Activated CD4-positive, CD25-positive, alpha-beta regulatory T cell treated with anti-CD3 and anti-CD28 coated beads, Interleukin-2, amount 50 U/mL, for 16 hours (primary cell): ENCODE measurements around the gene PPP2R5A.
"Not testable (repeated sequence)": the region's sequence is repeated elsewhere in the genome, so short reads cannot be mapped to it uniquely, and the experiment has no call there.

Experiments used
- DNase-seq: peaks from one replicate; pipeline ENCODE4 v3.0.0-alpha.2; 2020; ENCODE audit warnings: low read depth, low spot score

The PPP2R5A gene

GRCh38 chr1:212267460-212267859 is 17.8 kb upstream of the PPP2R5A start:
- no peak for DNase-seq

- no peak for DNase-seq
Measured at GRCh38 chr1:212269306-212269705, 15.9 kb upstream of the PPP2R5A start.

GRCh38 chr1:212270564-212270963 is 14.6 kb upstream of the PPP2R5A start:
- DNase-seq: no peak

- DNase-seq: no peak
Measured at GRCh38 chr1:212271234-212271633, 14.0 kb upstream of the PPP2R5A start.

DNA sequence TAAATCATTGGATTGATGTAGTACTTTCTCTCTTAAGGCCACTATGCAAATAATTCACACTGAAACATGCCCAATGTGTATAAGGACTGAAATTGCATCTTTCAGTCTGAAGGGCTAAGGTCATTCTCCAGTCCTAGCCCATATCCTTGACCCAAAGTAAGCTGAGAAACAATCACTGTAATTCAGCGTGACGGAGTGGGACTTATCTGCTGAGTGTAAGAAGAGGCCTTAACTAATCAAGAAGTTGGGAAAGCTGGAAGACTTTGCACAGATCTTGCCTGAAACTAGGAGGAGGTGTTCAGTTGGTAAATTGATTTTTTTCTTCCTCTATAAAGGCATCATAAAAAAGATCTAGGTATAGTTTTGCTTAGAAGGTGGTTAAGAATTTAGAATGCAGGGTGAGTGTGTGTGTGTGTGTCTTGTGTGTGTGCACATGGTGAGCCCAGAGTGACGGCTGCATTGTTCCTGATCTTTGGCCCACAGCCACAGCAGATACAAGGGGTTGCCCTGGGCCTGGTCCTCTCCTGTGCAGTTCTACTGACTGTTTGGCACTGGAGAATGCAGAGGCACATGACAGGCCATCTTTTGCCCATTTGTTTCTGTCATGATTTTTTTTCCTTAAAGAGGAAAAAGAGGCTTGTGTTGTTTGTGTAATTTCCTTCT is 13.3 kb upstream of the PPP2R5A start:
- no peak for DNase-seq

DNA sequence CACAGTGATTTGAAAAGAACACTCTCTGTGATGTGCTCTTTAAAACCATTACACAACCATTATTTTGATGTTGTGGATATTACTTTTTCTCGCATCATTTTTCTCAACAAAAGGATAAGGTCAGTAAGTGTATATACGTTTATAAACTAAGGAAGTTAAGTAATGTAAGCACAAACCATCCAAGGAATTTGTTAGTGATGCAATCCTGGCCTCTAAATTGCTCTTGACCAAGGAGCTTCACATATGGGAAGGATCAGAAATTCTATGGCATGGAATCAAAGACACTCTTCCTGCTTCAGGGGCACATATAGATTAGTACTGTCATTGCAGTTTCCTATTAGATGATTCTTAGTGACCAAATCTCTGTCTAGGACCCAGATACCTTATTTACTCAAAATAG is 3.6 kb upstream of the PPP2R5A start:
- DNase-seq: no peak

DNA sequence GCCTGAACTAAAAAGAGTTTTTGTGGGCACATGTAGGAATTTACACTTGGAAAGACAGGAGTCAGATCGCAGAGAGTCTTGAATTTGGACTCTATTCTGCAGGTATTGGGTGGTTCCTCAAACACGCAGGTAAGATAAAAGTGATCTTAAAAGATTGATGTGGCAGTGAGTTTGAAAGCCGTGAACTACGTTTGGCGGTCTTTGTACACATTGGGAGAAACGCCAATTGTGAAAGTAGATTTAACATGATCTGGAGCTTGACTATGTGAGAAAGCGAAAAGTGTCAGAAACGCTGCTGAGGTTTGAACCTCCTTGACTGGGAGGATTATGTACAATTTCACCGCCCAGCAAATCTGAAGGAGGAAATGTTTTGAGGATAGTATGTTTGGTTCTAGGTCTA is 1.5 kb upstream of the PPP2R5A start:
- no peak for DNase-seq

DNA sequence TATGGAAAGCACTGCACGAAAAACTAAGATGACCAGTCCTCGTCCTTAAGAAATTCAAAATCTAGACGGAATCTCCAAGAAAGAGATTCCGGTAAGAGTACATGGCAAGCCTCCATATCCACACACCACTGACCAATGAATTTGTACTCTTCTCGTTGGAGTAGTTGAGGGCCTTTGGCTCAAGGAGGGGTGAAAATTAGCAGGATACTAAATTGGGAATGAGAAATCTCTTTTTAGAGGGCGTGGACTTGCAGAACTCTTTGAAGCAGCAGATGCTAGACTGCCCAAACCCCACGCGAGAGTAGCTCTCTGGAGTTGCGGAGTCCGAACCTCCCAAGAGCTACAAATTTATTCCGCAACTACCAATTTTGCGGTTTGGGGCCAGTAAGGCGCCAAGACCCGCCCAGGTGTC is 872 bp upstream of the PPP2R5A start:
- no peak for DNase-seq

DNA sequence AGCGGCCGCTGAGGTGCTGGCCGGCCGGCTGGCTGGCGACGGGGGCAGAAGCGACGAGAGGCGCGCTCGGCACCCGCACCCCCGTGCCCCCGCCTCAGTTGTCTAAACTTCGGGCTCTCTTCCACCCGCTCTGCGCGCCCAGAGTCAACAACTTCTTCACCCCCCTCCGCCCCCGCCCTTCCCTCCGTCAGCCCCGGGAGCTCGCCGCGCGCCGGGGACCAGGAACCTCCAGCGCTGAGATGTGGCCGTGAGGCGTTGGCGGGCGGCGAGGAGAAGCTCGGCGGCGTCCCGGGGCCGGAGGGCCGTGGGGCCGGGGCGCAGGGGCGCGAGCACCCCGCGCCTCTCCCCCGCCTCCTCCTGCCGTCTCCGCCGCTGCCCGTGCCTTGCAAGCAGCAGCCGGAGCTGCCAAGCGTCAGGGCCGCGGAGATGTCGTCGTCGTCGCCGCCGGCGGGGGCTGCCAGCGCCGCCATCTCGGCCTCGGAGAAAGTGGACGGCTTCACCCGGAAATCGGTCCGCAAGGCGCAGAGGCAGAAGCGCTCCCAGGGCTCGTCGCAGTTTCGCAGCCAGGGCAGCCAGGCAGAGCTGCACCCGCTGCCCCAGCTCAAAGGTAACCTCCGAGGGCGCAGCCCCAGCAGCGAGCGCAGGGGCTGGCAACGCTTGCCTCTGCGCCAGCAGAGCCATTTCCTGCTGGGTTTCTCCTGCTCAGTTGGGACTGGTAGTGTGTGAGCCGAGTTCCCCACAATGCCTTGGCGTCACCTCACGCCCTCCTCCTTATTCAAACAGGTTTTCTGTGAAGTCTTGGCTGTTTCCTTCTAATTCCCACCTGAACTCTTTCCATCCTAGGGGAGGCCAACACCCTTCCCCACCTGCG is 710 bp downstream of the PPP2R5A start:
- peak; percentile 39 for DNase-seq

GRCh38 chr1:212286556-212287131 is 1.4 kb downstream of the PPP2R5A start:
- DNase-seq: no peak

DNA sequence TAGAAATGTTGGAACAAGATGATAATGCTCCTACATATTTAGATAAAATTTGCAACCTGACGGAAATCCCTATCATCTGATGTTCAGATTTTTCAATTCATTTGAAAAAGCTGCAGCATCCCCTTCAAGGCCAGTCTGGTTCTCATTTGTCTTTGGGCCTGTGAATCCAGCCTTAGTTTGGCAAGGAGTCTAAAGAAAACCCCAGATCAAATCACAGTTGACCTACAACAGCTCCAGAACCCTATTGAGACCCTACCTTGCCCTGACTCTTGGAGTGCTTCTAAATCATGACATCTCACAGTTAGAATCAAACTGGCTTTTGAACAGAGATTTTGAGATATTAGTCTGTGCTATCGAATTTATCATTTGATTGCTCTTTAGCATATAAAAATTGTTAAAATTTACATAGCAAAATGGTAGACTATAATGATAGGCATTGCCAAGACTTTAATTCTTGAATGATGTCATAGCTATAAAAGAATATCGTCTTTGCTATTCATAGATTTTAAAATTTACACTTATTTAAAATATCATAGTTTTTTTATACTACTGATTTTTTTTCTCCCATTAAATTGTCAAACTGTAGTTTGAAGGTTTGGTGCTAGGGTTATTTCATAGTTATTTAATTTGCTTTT is 2.2 kb downstream of the PPP2R5A start:
- DNase-seq: no peak

- DNase-seq: not testable (repeated sequence)
Measured at GRCh38 chr1:212287995-212288394, 2.8 kb downstream of the PPP2R5A start.

DNA sequence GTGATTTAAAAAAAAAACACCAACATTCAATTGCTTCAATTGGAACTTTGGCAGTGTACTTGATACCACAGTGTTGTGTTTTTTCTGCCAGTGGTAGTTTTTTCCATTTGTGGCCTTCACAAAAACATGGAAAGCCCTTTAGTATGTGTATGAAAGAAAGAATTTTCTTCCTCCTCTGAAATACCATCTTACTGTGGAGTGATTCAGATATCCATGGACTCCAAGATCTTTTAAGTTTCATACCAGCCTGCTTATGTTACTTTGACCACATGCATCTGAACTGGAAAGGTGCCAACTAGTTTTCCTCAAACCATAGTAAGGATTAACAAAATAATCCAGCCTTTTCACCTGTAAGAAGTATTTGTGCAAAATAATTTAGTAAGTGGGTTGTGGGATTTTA is 3.4 kb downstream of the PPP2R5A start:
- no peak for DNase-seq

DNA sequence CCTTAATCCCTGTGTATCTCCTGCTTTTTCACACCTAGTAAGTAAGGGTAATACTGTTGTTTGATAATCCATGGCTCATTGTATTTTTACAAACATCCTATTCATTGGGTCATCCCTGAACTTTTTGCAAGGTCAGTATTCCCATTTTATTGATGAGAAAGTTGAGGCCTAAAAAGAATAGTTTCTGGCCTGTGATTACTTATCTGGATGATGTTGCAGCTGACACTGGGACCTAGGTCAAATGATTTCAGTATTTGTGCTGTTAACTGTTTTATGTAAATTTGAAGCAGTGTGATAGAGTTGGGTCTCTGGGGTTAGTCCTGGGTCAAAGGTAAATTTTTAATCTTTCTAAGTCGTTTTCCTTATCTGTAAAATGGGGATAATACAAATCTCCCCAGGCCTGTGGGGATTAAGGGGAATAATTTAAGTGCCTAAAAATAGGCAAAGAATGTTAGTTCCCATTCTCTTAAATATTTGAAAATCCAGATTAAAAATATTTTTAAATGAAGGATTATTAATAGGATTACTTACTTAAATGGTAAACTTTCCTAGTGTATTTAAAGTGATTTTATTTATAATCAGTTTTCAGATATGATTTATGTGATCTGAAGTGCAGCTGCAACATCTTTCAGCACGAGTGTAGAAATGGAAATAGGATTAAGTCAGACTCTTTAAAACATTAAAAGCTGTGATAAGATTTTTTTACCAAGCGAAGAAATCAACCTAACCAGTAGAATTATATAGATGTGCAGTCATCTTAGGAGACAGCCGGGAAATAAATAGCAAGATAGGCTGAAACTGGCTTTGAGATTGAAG is 4.3 kb downstream of the PPP2R5A start:
- DNase-seq: no peak

DNA sequence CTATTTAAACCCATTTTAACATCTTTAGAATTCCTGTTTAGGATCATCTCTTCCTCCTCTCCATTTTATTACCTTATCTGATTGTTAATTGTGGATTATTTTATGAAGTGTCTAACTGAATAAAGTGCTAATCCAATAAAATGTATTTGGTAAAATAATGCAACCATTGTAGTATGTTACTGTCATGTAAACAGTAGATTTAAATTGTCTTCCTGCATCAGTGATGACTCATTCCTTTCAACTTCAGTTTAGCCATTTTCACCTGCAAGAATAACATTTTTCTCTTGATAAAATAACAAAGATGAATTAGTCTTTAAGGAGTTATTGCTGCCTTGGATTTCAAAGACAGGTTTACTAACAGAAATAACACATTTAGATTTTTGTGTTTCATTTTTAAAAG is 5.4 kb downstream of the PPP2R5A start:
- DNase-seq: no peak

DNA sequence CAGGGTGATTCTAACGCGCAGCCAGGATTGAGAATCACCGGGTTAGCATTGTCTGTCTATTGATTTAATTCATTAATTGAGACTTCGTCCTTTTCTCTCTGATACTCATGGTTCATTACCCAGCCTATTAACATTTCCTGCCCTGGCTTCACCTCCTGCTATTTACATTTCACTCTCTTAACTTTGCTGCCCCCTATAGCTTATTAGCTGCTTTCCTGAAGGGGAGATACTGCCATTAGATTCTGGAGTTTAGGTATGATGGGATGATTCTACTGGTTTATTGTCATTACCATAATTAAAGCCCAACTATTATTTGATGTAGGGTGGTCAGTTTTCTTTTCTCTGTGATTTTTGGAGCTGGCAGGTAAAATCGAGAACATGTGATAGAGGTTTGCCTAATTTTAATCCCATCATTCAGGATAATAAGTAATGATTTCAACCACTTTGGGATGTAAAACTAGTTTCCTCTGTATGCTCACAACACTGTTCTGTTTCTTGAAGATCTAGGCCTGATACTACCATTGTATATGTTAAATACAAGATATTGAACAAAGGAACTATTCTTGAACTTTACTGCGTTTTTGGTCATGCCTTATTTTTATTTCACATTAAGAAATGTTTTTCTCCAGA is 6.4 kb downstream of the PPP2R5A start:
- DNase-seq: no peak

GRCh38 chr1:212292250-212293105 is 7.3 kb downstream of the PPP2R5A start:
- no peak for DNase-seq

DNA sequence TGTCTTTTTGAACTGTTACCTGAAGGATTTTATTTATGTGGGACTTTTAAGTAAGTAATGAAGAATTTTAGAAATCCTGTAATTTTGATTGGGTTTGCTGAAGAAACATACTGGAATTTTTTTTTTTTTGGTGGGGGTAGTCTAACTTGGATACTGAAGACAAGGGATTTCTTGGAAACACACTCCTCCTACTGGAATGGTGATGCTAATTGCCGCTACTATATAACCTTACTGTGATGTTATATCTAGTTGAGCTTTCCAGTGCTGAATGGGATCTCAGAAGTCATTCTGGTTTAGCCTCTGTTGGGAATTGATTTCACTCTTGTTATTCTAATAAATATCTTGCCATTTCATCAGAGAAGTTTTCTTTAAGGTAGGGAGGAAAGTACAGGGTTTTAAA is 8.4 kb downstream of the PPP2R5A start:
- DNase-seq: no peak

GRCh38 chr1:212294983-212295382 is 9.8 kb downstream of the PPP2R5A start:
- no peak for DNase-seq

DNA sequence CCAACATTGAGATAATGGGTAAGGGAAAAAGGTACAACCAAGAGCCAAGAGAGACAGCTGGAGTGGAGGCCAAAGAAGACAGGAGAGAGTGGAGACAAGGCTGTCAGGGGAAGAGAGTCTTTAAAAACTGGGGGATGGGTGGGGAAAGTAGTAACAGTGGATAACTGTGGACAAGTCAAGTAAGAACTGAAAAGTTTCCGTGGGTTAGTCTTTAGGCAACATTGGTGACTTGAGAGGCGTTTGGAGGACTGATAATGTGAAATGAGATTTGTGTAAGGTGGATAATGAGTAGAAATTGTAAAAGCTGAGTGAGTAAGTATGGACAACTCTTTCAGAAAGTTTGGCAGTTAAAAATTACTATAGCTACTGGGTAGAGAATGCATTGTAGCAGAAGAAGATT is 10.4 kb downstream of the PPP2R5A start:
- DNase-seq: no peak
